Glomerular visceral epithelial cell (primary cell): ENCODE data around the gene ARL4A.

Experiments used
- DNase-seq: peaks from one replicate; pipeline ENCODE4 v3.0.0-alpha.2; 2016; ENCODE audit errors: extremely low spot score

ARL4A gene

GRCh38 chr7:12701433-12701832 lies 14.0 kb downstream of the ARL4A start:
- no peak for DNase-seq

- DNase-seq: no peak
Measured at GRCh38 chr7:12703881-12704280, 16.4 kb downstream of the ARL4A start.

- no peak for DNase-seq
Measured at GRCh38 chr7:12705878-12706277, 18.4 kb downstream of the ARL4A start.

- no peak for DNase-seq
Measured at GRCh38 chr7:12706900-12707536, 19.6 kb downstream of the ARL4A start.

- DNase-seq: no peak
Measured at GRCh38 chr7:12708314-12708713, 20.9 kb downstream of the ARL4A start.

GRCh38 chr7:12709726-12710502 lies 22.5 kb downstream of the ARL4A start:
- DNase-seq: no peak

GRCh38 chr7:12711124-12711523 lies 23.7 kb downstream of the ARL4A start:
- DNase-seq: no peak

- DNase-seq: no peak
Measured at GRCh38 chr7:12712236-12712635, 24.8 kb downstream of the ARL4A start.

- DNase-seq: no peak
Measured at GRCh38 chr7:12713625-12714378, 26.4 kb downstream of the ARL4A start.

GRCh38 chr7:12714379-12714737 lies 26.9 kb downstream of the ARL4A start:
- no peak for DNase-seq

GRCh38 chr7:12715372-12716133 lies 28.1 kb downstream of the ARL4A start:
- DNase-seq: peak; percentile 57

- DNase-seq: no peak
Measured at GRCh38 chr7:12716134-12716681, 28.8 kb downstream of the ARL4A start.

GRCh38 chr7:12716722-12717121 lies 29.3 kb downstream of the ARL4A start:
- no peak for DNase-seq

- peak; percentile 52 for DNase-seq
Measured at GRCh38 chr7:12719141-12719919, 31.9 kb downstream of the ARL4A start.

GRCh38 chr7:12719981-12720865 lies 32.8 kb downstream of the ARL4A start:
- DNase-seq: no peak

- DNase-seq: no peak
Measured at GRCh38 chr7:12721286-12721830, 33.9 kb downstream of the ARL4A start.

GRCh38 chr7:12722136-12722535 lies 34.7 kb downstream of the ARL4A start:
- no peak for DNase-seq

GRCh38 chr7:12722636-12723605 lies 35.5 kb downstream of the ARL4A start:
- DNase-seq: peak; percentile 12
